Endometrial microvascular endothelial cells (primary cell): ENCODE data around the gene ACSF3. TPM values are rescaled to one million over a fixed set of nuclear protein-coding genes. Genes with fewer than 3 reads are reported as not detected.
"Not testable (repeated sequence)": the region's sequence is repeated elsewhere in the genome, so short reads cannot be mapped to it uniquely, and the experiment has no call there.

ENCODE experiments used
- in situ Hi-C: cut with HindIII; loops from 2 replicates; pipeline ENCODE4 v1.10.0; 2017; ENCODE audit warnings: low sequenced_read_pairs, low pct_unique_long_range_greater_than_20kb; ENCODE audit errors: inconsistent ontology term
- total RNA-seq: library from RNA; depleted of rRNA; stranded (reverse); fragments of >200 nt; gene quantifications from one replicate; pipeline ENCODE4 v1.2.3, GENCODE V29; 2015; ENCODE audit errors: inconsistent ontology term

The ACSF3 gene
- total RNA-seq, 1 donor from 2014 or later, result 29.0 TPM

DNA sequence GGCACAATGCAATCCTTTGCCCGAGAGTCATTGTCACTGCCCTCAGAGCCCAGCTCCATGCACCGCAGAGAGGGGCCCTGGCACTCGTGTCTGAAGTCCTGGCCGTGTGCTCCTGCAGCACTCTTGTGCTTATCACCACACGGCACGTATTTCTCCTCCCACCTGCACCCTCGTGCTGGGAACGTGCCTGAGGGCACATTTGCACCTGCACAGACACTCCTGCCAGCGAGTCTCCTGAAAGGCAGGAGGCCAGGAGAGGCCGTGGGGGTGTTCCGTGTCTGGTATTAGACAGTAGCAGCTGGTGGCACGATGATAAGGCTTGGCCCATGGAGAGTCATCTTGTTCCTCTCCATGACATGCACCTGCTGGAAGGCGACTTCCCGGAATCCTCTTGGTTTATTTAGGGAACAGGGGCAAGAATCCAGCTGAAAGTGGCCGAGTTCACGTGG, 3.4 kb upstream of the ACSF3 start:
- in situ Hi-C loops, result no loop called here

GRCh38 chr16:89090669-89091426, 2.8 kb upstream of the ACSF3 start:
- in situ Hi-C loops, result no loop called here

DNA sequence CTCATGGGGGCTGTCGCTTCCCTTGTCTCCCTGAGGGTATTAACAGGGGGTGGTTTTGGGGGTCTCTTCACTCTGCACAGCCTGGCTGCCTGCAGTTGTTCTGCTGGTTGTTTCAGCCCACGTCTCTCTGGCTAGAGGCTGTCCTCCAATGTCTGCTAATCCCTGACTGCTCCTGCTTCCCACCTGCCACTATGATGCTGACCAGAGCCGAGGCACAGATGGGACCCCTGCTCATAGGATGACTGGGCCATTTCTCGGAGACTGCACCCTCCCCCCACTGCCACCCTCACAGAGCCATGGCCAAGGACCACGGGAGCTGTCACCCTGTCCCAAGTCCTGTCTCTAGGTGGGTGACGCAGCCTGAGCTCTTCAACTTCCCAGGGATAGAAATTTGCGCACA, 1.6 kb upstream of the ACSF3 start:
- in situ Hi-C loops, result no loop called here

DNA sequence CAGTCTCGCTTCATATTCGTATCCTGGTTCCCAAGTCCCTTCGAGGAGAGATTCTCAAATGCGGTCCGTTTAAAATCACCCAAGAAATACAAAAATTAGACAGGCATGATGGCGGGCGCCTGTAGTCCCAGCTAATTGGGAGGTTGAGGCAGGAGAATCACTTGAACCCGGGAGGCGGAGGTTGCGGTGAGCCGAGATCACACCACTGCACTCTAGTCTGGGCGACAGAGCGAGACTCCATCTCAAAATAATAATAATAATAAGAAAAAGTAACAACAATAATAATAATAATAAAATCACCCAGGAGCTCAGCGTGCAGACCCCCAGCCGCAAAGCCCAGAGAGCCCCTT, 425 bp upstream of the ACSF3 start:
- in situ Hi-C loops, result not testable (repeated sequence)

GRCh38 chr16:89094252-89094879, 714 bp downstream of the ACSF3 start:
- in situ Hi-C loops, result no loop called here

GRCh38 chr16:89094880-89095258, 1.2 kb downstream of the ACSF3 start:
- in situ Hi-C loops, result no loop called here

GRCh38 chr16:89095491-89095951, 1.9 kb downstream of the ACSF3 start:
- in situ Hi-C loops, result no loop called here

DNA sequence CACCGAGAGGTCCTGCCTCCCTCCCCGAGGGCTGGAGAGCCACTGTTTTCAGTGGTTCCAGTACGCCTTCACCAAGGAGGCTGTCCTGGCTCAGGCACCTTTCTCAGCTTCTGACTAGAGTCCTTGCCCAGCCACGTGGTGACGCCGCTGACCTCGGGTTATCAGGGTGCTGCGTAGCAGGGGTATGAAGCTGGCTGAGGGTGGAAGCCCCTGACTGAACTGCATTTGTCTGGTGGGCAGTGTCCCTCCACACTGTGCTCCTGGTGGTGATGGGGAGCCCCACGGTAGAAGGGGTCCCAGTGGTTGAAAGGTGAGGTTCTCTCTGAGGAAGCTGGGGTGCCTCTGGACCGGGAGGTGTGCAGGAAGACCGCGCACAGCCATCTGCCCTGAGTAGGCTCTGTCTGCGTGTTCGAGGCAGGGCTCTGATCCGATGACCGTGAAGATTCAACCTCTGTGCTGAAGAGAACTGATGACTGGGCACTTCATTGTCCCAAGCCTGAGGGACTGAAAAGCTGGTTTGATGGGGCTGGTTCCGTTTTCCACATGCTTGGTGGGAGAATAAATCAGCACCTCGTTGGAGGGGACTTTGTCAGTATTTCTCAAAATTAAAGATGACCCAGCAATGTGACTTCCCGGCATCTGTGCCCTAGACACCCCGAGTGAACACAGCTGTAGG, 2.5 kb downstream of the ACSF3 start:
- in situ Hi-C loops, result no loop called here

DNA sequence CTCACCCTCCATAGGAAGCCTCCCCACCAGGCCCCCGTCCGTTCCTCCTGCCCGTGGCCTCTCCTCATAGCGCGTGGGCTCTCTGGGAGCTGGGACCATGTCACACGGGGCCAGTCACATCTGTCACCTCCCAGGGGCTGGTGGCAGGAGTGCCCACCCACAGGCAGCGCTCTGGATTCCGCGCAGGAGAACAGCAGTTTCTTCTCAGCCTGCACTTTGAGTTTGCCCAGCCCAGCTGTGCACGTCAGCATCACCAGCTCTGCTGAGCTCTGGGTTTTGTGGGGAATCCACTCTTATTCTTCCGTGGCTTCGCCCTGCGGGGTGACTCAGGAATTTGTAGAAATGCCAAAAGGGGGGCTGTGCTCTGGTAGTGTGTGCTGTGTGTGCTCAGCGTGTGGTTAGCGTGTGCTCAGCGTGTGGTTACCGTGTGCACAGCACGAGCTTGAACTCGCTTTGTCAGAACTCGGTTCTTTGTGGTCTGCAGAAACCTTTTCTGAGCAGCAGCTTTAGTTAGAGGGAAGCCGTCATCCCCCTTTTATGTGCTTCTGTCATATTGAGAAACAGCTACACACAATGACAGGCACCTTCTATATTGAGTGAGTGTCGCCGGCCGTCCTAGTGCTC, 3.2 kb downstream of the ACSF3 start:
- in situ Hi-C loops, result no loop called here

DNA sequence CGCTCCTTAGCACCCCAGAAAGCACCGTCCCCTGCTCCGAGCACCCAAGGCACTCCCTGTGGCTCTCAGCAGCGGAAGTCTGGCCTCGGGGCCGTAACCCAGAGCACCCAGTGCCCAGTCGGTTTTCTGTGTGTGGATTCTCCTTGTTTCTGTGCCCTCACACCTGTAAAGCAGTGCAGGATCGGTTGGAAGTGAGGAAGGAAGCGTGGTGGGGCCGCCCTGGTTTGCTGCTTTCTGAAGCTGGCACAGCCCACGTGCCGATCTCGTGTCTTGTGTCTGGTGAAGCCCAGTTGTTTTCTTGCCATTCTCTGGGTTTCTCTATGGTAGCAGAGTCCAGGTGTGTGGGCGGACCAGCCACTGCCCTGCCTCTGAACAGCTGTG, 3.7 kb downstream of the ACSF3 start:
- in situ Hi-C loops, result no loop called here

DNA sequence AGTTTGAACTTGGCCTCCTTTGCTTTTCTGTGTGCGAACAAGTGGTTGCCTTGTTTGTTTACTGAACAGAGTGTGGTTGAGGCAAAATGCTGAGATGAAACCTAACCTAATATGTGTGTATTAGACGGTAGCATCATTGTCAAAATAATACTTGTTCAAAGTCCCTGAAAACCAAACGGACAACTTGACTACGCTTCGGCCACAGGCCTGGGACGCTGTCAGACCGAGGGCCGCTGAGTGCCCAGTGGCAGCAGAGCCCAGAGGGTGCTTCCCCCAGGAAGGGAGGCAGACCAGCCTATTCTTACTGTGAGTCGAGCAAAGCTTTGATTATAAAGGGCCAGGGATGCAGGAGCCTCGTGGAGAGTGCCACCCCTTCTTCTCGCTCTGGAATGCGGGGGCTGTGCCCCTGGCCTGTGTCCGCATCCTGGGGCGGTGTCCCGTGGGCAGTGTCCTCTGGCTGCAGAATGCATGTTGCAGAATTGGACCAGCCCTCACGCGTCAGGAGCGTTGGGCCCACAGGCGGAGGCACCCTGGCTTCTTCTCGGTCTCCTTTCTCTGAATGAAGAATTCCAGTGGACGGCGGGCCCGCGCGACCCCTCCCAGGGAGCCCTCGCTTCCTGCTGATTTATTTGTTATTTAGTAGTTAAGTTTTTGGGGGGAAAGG, 5.2 kb downstream of the ACSF3 start:
- in situ Hi-C loops, result no loop called here

GRCh38 chr16:89099905-89100304, 6.3 kb downstream of the ACSF3 start:
- in situ Hi-C loops, result no loop called here

GRCh38 chr16:89100601-89101302, 7.1 kb downstream of the ACSF3 start:
- in situ Hi-C loops, result no loop called here

DNA sequence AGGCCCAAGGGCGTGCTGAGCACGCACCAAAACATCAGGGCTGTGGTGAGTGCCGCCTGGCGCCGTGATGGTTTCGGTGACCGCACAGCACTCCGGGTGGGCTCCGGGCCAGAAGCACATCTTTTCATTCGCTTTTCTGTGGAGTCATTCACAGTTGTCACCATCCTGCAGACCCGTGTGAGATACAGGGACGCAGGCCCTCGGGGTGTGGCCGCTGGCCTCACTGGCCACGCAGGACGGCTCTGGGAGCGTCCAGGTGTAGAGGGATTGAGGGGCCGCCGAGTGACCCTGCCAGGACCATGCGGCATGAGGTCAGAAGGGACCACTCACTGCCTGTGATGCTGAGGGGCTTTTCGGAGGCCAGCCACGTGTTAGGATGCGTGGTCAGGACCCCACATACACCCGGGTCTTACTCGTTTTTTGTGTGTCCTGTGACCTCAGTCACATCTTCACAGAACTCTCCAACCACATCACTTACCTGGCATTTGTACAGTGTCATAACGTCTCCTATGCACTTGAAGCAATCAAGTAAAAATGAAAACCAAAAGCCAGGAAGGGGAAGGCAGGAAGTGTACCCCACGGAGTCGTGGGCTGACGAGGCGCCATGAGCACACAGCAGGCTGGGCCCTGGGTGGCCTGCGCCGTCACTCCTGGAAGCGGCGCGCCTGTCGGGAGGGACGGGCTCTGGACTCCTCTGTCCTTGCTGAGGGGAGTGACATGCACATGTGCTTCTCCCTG, 7.8 kb downstream of the ACSF3 start:
- in situ Hi-C loops, result no loop called here

DNA sequence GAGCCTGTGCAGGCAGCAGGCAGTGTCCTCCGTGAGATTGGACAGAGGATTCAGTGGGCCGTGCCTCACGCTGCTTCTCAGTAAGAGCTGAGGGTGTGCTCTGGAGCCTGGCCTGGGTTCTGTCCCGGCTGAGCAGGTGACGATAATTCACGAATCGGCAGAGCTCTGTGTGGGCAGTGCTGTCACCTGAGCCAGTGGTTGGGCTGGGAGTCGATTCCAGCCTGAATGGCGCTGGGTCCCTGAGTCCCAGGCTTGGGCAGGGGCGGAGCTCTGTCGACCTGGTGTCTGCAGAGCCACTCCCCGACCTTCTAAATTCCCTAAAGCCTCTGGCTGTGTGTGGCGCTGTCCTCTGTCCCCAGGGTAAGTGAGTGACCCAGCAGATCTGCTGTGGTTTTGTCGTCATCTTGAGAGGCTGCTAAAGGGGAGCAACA, 8.4 kb downstream of the ACSF3 start:
- in situ Hi-C loops, result no loop called here

DNA sequence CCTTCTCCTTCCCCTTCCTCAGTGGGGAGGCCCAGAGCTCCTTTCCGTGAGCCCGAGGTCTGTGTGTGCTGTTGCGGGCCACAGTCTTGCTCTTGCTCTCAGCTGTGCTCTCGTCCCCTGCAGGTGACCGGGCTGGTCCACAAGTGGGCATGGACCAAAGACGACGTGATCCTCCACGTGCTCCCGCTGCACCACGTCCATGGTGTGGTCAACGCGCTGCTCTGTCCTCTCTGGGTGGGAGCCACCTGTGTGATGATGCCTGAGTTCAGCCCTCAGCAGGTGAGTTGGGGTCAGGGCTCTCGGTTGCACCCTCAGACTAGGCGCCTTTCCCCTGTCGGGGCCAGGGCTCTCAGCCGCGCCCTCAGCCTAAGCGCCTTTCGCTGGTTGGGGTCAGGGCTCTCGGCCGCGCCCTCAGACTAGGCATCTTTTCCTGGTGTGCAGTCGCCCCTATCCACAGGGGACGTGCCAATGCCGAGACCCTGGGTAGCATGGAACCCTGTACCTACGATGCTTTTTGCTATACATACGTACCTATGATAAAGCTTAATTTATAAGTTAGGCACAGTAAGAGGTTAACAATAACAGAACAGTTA, 8.9 kb downstream of the ACSF3 start:
- in situ Hi-C loops, result no loop called here

- in situ Hi-C loops, result no loop called here
Observed at GRCh38 chr16:89103156-89103555, 9.5 kb downstream of the ACSF3 start.

DNA sequence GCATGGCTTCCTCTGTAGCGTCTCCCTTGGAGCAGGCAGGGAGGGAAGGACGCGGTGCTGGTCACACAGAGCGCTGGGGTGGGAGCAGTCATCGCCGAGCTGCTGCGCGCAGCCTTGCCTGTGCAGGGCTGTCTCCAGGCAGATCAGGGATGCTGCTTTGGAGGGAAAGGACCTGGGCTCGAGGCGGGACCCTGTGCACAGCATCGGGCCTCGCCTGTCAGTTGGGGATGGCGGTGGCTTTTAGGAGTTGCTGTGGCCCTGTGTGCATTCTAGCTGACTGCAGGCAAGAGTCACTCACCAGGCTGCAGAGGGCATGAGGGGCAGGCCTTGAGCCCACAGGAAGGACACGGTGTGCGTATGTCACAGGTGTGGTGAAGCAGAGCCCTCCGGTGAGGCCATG, 10.1 kb downstream of the ACSF3 start:
- in situ Hi-C loops, result no loop called here
